Coronary artery (tissue), 2 donors: ENCODE results near the gene TBL1X.

Source experiments
- DNase-seq: peaks from one replicate; pipeline ENCODE4 v3.0.0-alpha.2; 2017; ENCODE audit warnings: low spot score
- H3K27ac ChIP-seq, 2 donors: fragments of 200-600 bp; sonication (generic); one replicate each; pipeline ENCODE4 v1.5.1; 2016 to 2019
- H3K4me3 ChIP-seq: fragments of 200-600 bp; sonication (generic); 2 replicates; pipeline ENCODE4 v1.5.1; 2016; ENCODE audit warnings: mild to moderate bottlenecking, moderate library complexity
- CTCF ChIP-seq: fragments of 200-600 bp; sonication (generic); IDR thresholded peaks from one replicate; pipeline ENCODE4 v1.5.1; 2019; ENCODE audit warnings: antibody characterized with exemption

TBL1X gene

GRCh38 chrX:9646471-9647224, 181.8 kb downstream of the TBL1X start:
- Histone ChIP-seq H3K4me3 (no peak overlapping the region), H3K27ac (peak overlapping the region; percentile 21 to 28)
- no peak for TF ChIP-seq CTCF
- DNase-seq: no peak

- Histone ChIP-seq H3K27ac (peak overlapping the region; percentile 21 to 28), H3K4me3 (no peak overlapping the region)
- TF ChIP-seq CTCF: no peak
- no peak for DNase-seq
These were observed 182.6 kb downstream of the TBL1X start for GRCh38 chrX:9647431-9647830.

DNA sequence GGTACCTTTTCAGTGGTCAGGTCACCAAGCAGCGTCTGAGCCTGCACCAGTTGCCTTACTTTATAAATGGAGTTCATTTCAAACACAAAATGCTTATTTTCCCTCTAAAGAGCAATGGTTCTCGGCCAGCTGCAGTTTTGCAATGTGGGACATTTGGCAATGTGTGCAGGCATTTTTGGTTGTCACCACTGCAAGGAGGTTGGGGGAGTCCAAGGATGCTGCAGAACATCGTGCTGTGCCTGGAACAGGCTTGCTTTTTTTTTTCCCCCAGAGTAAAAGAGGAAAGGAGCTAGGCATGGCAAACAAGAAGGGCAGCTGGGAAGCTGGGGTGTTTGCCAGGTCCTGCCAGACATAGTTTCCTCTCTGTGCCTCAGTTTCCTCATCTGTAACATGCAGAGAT, 185.2 kb downstream of the TBL1X start:
- DNase-seq: no peak
- no peak overlapping the region for H3K27ac ChIP-seq

GRCh38 chrX:9651737-9652136, 186.9 kb downstream of the TBL1X start:
- no peak overlapping the region for H3K4me3 ChIP-seq
- no peak overlapping the region for H3K27ac ChIP-seq
- no peak for TF ChIP-seq CTCF
- DNase-seq: no peak

More for the DNA sequence above, 185.2 kb downstream of the TBL1X start:
- no peak overlapping the region for H3K4me3 ChIP-seq
- TF ChIP-seq CTCF: no peak

GRCh38 chrX:9654929-9655328, 190.1 kb downstream of the TBL1X start:
- DNase-seq: no peak
- H3K27ac ChIP-seq: no peak overlapping the region

GRCh38 chrX:9656277-9656676, 191.4 kb downstream of the TBL1X start:
- H3K27ac ChIP-seq: no peak overlapping the region
- DNase-seq: no peak
- TF ChIP-seq CTCF: no peak
- no peak overlapping the region for H3K4me3 ChIP-seq

More at GRCh38 chrX:9654929-9655328, 190.1 kb downstream of the TBL1X start:
- no peak overlapping the region for H3K4me3 ChIP-seq
- TF ChIP-seq CTCF: no peak

DNA sequence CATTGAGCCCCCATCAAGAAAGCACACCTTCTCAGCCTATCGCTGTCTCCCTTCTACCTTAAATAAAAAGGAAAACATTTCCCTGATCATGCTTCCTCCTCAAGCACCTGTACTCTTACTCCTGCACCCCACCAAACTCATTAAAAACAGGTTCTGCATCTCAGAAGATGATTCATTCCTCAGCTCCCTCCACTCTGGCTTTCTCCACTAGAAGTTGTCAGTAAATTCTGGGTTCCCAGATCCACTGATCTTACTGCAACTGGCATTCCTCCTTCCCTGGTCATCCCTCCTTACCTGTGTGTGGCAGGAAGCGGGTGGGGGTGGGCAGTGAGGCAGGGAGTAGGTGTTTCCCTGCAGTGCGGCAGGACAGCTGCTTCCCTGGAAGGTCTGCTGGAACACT, 192.0 kb downstream of the TBL1X start:
- Histone ChIP-seq H3K27ac (no peak overlapping the region), H3K4me3 (no peak overlapping the region)
- no peak for TF ChIP-seq CTCF
- no peak for DNase-seq
